CD4-positive, alpha-beta T cell treated with Interleukin-17A for 4 hours (primary cell): ENCODE results near the gene VCPKMT.

Experiments
- DNase-seq: peaks from one replicate; pipeline ENCODE4 v3.0.0-alpha.2; 2020; ENCODE audit warnings: mixed read lengths

Gene VCPKMT

GRCh38 chr14:50116181-50116956 lies at the start of gene VCPKMT:
TSS of gene VCPKMT (minus strand) at chr14:50116572. CDS start at chr14:50116552, 20 bp downstream.
- peak; percentile 98 for DNase-seq

GRCh38 chr14:50156111-50156510 lies 39.7 kb upstream of the VCPKMT start:
- no peak for DNase-seq

- DNase-seq = no peak
Observed at GRCh38 chr14:50148799-50149198, 32.4 kb upstream of the VCPKMT start.

GRCh38 chr14:50139192-50139591 lies 22.8 kb upstream of the VCPKMT start:
- DNase-seq = no peak

- no peak for DNase-seq
Observed at GRCh38 chr14:50127802-50128201, 11.4 kb upstream of the VCPKMT start.

GRCh38 chr14:50123062-50123461 lies 6.7 kb upstream of the VCPKMT start:
- no peak for DNase-seq

GRCh38 chr14:50122291-50122690 lies 5.9 kb upstream of the VCPKMT start:
- no peak for DNase-seq

- no peak for DNase-seq
Observed at GRCh38 chr14:50121486-50121885, 5.1 kb upstream of the VCPKMT start.

- DNase-seq = no peak
Observed at GRCh38 chr14:50117456-50117855, 1.1 kb upstream of the VCPKMT start.

GRCh38 chr14:50116966-50117365 lies 594 bp upstream of the VCPKMT start:
- DNase-seq = no peak

- no peak for DNase-seq
Observed at GRCh38 chr14:50113381-50114035, 2.9 kb downstream of the VCPKMT start.

- DNase-seq = no peak
Observed at GRCh38 chr14:50110323-50111037, 5.9 kb downstream of the VCPKMT start.

- DNase-seq = no peak
Observed at GRCh38 chr14:50109342-50109741, 7.0 kb downstream of the VCPKMT start.

GRCh38 chr14:50107850-50108249 lies 8.5 kb downstream of the VCPKMT start:
- no peak for DNase-seq

GRCh38 chr14:50106178-50106577 lies 10.2 kb downstream of the VCPKMT start:
- DNase-seq = no peak

GRCh38 chr14:50103558-50103957 lies 12.8 kb downstream of the VCPKMT start:
- no peak for DNase-seq

- no peak for DNase-seq
Observed at GRCh38 chr14:50101417-50101816, 15.0 kb downstream of the VCPKMT start.

GRCh38 chr14:50100805-50101204 lies 15.6 kb downstream of the VCPKMT start:
- DNase-seq = no peak

GRCh38 chr14:50099335-50099734 lies 17.0 kb downstream of the VCPKMT start:
- DNase-seq = peak; percentile 38

- DNase-seq = no peak
Observed at GRCh38 chr14:50095895-50096294, 20.5 kb downstream of the VCPKMT start.

GRCh38 chr14:50094056-50094755 lies 22.2 kb downstream of the VCPKMT start:
- DNase-seq = no peak

GRCh38 chr14:50093496-50093895 lies 22.9 kb downstream of the VCPKMT start:
- DNase-seq = no peak

GRCh38 chr14:50092006-50092555 lies 24.3 kb downstream of the VCPKMT start:
- no peak for DNase-seq
